ENCODE data around the gene HSPA1L.
"Not testable (repeated sequence)": the region's sequence is repeated elsewhere in the genome, so short reads cannot be mapped to it uniquely, and the experiment has no call there.

HSPA1L gene

DNA sequence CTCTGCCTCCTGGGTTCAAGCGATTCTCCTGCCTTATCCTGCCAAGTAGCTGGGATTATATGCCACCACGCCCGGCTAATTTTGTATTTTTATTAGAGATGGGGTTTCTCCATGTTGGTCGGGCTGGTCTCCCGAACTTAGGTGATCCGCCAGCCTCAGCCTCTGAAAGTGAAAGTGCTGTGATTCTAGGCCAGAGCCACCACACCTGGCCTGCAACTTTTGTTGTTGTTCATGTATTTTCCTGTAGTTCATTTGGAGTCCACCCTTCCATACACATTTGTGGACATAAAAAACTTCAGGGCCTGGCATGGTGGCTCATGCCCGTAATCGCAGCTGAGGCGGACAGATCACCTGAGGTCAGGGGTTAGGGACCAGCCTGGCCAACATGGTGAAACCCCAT, 27.0 kb upstream of the HSPA1L start:
- H3K4me2 ChIP-seq (ENCODE audit: low read length, poor library complexity, severe bottlenecking) = no peak overlapping the region
- H3K27ac ChIP-seq (ENCODE audit: low read length, poor library complexity, severe bottlenecking) = no peak overlapping the region
- no peak overlapping the region for H3K14ac ChIP-seq (ENCODE audit: low read length in 2 of 2)
- H3K9ac ChIP-seq (ENCODE audit: low read length) = no peak overlapping the region
- H2BK12ac ChIP-seq (ENCODE audit: low read length in 2 of 2) = no peak overlapping the region
- DNase-seq = no peak
- peaks cover 41 to 69% of the 10 kb centered on the region in 2 experiments for H3K36me3 ChIP-seq (ENCODE audit: control insufficient read depth in 1 of 2, insufficient read depth in 2 of 2, low read depth in 1 of 2, low read length in 2 of 2)
- H4K91ac ChIP-seq (ENCODE audit: low read length) = no peak overlapping the region
- H2BK120ac ChIP-seq (ENCODE audit: low read depth, low read length) = no peak overlapping the region
- H3K79me1 ChIP-seq (replicated peaks; ENCODE audit: low read length, poor library complexity, severe bottlenecking) = peaks cover 6% of the 10 kb centered on the region
- no peak overlapping the region for H3K4ac ChIP-seq (ENCODE audit: low read depth in 1 of 2, low read length in 2 of 2)
- no peak overlapping the region for H2BK15ac ChIP-seq (ENCODE audit: low read depth, poor library complexity, severe bottlenecking)
- no peaks in the 10 kb centered on the region for H3K27me3 ChIP-seq (ENCODE audit: control insufficient read depth in 1 of 2, insufficient read depth in 1 of 2, low read length in 2 of 2)
- WGBS = 97% methylated on average over 9 of the region's 9 CpGs
- H3K4me3 ChIP-seq (ENCODE audit: insufficient read depth in 1 of 2, low read depth in 1 of 2, low read length in 2 of 2) = no peak overlapping the region
- no peak overlapping the region for H2AFZ ChIP-seq (ENCODE audit: low read depth, low read length)
- H2BK5ac ChIP-seq (ENCODE audit: low read depth, low read length, poor library complexity, severe bottlenecking) = no peak overlapping the region
- no peak overlapping the region for H2AK5ac ChIP-seq (ENCODE audit: low read length, severe bottlenecking)
- H3K9me3 ChIP-seq (ENCODE audit: control insufficient read depth, low read length) = no peaks in the 10 kb centered on the region
- H3K4me1 ChIP-seq (ENCODE audit: control insufficient read depth, insufficient read depth, low read depth, low read length) = peaks cover 17% of the 10 kb centered on the region
- no peak overlapping the region for H4K8ac ChIP-seq (ENCODE audit: low read length)
- H3K23ac ChIP-seq (ENCODE audit: low read length in 2 of 2) = no peak overlapping the region
- H3K18ac ChIP-seq (ENCODE audit: low read depth in 1 of 2, low read length in 2 of 2) = no peak overlapping the region

GRCh38 chr6:31839779-31840126, 24.7 kb upstream of the HSPA1L start:
- H3K23ac ChIP-seq (ENCODE audit: low read length in 2 of 2); DNase-seq; H3K9ac ChIP-seq (ENCODE audit: low read length); H4K8ac ChIP-seq (ENCODE audit: low read length); H3K79me1 ChIP-seq (replicated peaks; ENCODE audit: low read length, poor library complexity, severe bottlenecking); H3K14ac ChIP-seq (ENCODE audit: low read length in 2 of 2); H2BK15ac ChIP-seq (ENCODE audit: low read depth, poor library complexity, severe bottlenecking); H3K27ac ChIP-seq (ENCODE audit: low read length, poor library complexity, severe bottlenecking); H3K4ac ChIP-seq (ENCODE audit: low read depth in 1 of 2, low read length in 2 of 2); H3K4me2 ChIP-seq (ENCODE audit: low read length, poor library complexity, severe bottlenecking); H3K27me3 ChIP-seq (ENCODE audit: control insufficient read depth in 1 of 2, insufficient read depth in 1 of 2, low read length in 2 of 2); H3K4me3 ChIP-seq (ENCODE audit: insufficient read depth in 1 of 2, low read depth in 1 of 2, low read length in 2 of 2); H3K18ac ChIP-seq (ENCODE audit: low read depth in 1 of 2, low read length in 2 of 2); H3K9me3 ChIP-seq (ENCODE audit: control insufficient read depth, low read length); H2BK5ac ChIP-seq (ENCODE audit: low read depth, low read length, poor library complexity, severe bottlenecking); H2BK12ac ChIP-seq (ENCODE audit: low read length in 2 of 2); H2AK5ac ChIP-seq (ENCODE audit: low read length, severe bottlenecking); H4K91ac ChIP-seq (ENCODE audit: low read length); H2AFZ ChIP-seq (ENCODE audit: low read depth, low read length); H2BK120ac ChIP-seq (ENCODE audit: low read depth, low read length): not testable (repeated sequence)
- Histone ChIP-seq H3K36me3 (ENCODE audit: control insufficient read depth in 1 of 2, insufficient read depth in 2 of 2, low read depth in 1 of 2, low read length in 2 of 2) (peaks cover 51 to 63% of the 10 kb centered on the region in 2 experiments), H3K4me1 (ENCODE audit: control insufficient read depth, insufficient read depth, low read depth, low read length) (peaks cover 17% of the 10 kb centered on the region)
- WGBS = 95% methylated on average over 7 of the region's 8 CpGs

DNA sequence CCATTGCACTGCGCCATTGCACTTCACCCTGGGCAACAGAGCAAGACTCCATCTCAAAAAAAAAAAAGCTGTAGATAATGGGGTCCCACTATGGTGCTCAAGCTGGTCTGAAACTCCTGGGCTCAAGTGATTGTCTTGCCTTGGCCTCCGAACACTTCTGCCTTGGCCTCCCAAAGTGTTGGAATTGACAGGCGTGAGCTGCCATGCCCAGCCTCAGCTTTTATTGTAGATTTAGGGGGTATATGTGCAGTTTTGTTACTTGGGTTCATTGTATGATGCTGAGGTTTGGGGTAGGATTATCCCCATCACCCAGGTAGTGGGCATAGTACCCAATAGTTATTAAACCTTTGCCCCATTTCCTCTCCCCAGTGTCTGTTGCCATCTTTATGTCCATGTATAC, 23.9 kb upstream of the HSPA1L start:
- 100% methylated on average over 3 of the region's 3 CpGs for WGBS
- Histone ChIP-seq H2AK5ac (ENCODE audit: low read length, severe bottlenecking) (no peak overlapping the region), H3K23ac (ENCODE audit: low read length in 2 of 2) (no peak overlapping the region), H3K79me1 (replicated peaks; ENCODE audit: low read length, poor library complexity, severe bottlenecking) (peaks cover 6% of the 10 kb centered on the region), H3K9me3 (ENCODE audit: control insufficient read depth, low read length) (no peaks in the 10 kb centered on the region), H4K91ac (ENCODE audit: low read length) (no peak overlapping the region), H3K9ac (ENCODE audit: low read length) (no peak overlapping the region), H3K27me3 (ENCODE audit: control insufficient read depth in 1 of 2, insufficient read depth in 1 of 2, low read length in 2 of 2) (no peaks in the 10 kb centered on the region), H3K14ac (ENCODE audit: low read length in 2 of 2) (no peak overlapping the region), H2AFZ (ENCODE audit: low read depth, low read length) (no peak overlapping the region), H3K36me3 (ENCODE audit: control insufficient read depth in 1 of 2, insufficient read depth in 2 of 2, low read depth in 1 of 2, low read length in 2 of 2) (peaks cover 51 to 57% of the 10 kb centered on the region in 2 experiments), H3K4ac (ENCODE audit: low read depth in 1 of 2, low read length in 2 of 2) (no peak overlapping the region), H2BK120ac (ENCODE audit: low read depth, low read length) (no peak overlapping the region), H3K4me2 (ENCODE audit: low read length, poor library complexity, severe bottlenecking) (peak overlapping the region; percentile 63), H2BK15ac (ENCODE audit: low read depth, poor library complexity, severe bottlenecking) (no peak overlapping the region), H3K4me3 (ENCODE audit: insufficient read depth in 1 of 2, low read depth in 1 of 2, low read length in 2 of 2) (no peak overlapping the region), H3K27ac (ENCODE audit: low read length, poor library complexity, severe bottlenecking) (no peak overlapping the region), H2BK12ac (ENCODE audit: low read length in 2 of 2) (no peak overlapping the region), H4K8ac (ENCODE audit: low read length) (no peak overlapping the region), H2BK5ac (ENCODE audit: low read depth, low read length, poor library complexity, severe bottlenecking) (no peak overlapping the region), H3K18ac (ENCODE audit: low read depth in 1 of 2, low read length in 2 of 2) (no peak overlapping the region), H3K4me1 (ENCODE audit: control insufficient read depth, insufficient read depth, low read depth, low read length) (peaks cover 18% of the 10 kb centered on the region)
- DNase-seq = no peak

- not testable (repeated sequence) for H3K4ac ChIP-seq (ENCODE audit: low read depth in 1 of 2, low read length in 2 of 2); H3K27ac ChIP-seq (ENCODE audit: low read length, poor library complexity, severe bottlenecking); H3K27me3 ChIP-seq (ENCODE audit: control insufficient read depth in 1 of 2, insufficient read depth in 1 of 2, low read length in 2 of 2); H3K18ac ChIP-seq (ENCODE audit: low read depth in 1 of 2, low read length in 2 of 2); H3K9me3 ChIP-seq (ENCODE audit: control insufficient read depth, low read length); H2AK5ac ChIP-seq (ENCODE audit: low read length, severe bottlenecking); H4K8ac ChIP-seq (ENCODE audit: low read length); DNase-seq; H3K79me1 ChIP-seq (replicated peaks; ENCODE audit: low read length, poor library complexity, severe bottlenecking); H2BK120ac ChIP-seq (ENCODE audit: low read depth, low read length); H2AFZ ChIP-seq (ENCODE audit: low read depth, low read length); H2BK12ac ChIP-seq (ENCODE audit: low read length in 2 of 2); H3K14ac ChIP-seq (ENCODE audit: low read length in 2 of 2); H2BK5ac ChIP-seq (ENCODE audit: low read depth, low read length, poor library complexity, severe bottlenecking); H3K23ac ChIP-seq (ENCODE audit: low read length in 2 of 2); H4K91ac ChIP-seq (ENCODE audit: low read length); H2BK15ac ChIP-seq (ENCODE audit: low read depth, poor library complexity, severe bottlenecking)
- Histone ChIP-seq H3K36me3 (ENCODE audit: control insufficient read depth in 1 of 2, insufficient read depth in 2 of 2, low read depth in 1 of 2, low read length in 2 of 2) (peaks cover 51 to 56% of the 10 kb centered on the region in 2 experiments), H3K9ac (ENCODE audit: low read length) (peak overlapping the region; percentile 98), H3K4me2 (ENCODE audit: low read length, poor library complexity, severe bottlenecking) (peak overlapping the region; percentile 98), H3K4me3 (ENCODE audit: insufficient read depth in 1 of 2, low read depth in 1 of 2, low read length in 2 of 2) (peak overlapping the region; percentile 30 to 100), H3K4me1 (ENCODE audit: control insufficient read depth, insufficient read depth, low read depth, low read length) (peaks cover 18% of the 10 kb centered on the region)
- WGBS = 89% methylated on average over 9 of the region's 9 CpGs
Measured at GRCh38 chr6:31838114-31838553, 23.1 kb upstream of the HSPA1L start.

Data from mesenchymal stem cell (in vitro differentiated cells and primary cell).